Measurements from ENCODE around the gene TNFRSF6B.
"Not testable (repeated sequence)": the region's sequence is repeated elsewhere in the genome, so short reads cannot be mapped to it uniquely, and the experiment has no call there.

Gene TNFRSF6B

GRCh38 chr20:63696628-63697356 lies at the start of gene TNFRSF6B:
Gene TNFRSF6B (plus strand): TSS chr20:63696652. CDS start chr20:63696768, 116 bp downstream.
- no peak for DNase-seq

- DNase-seq = no peak
These were observed 48.3 kb upstream of the TNFRSF6B start for GRCh38 chr20:63648190-63648589.

- DNase-seq = no peak
These were observed 47.4 kb upstream of the TNFRSF6B start for GRCh38 chr20:63648895-63649589.

GRCh38 chr20:63650486-63650885 lies 46.0 kb upstream of the TNFRSF6B start:
- DNase-seq = not testable (repeated sequence)

- DNase-seq = no peak
These were observed 44.6 kb upstream of the TNFRSF6B start for GRCh38 chr20:63651942-63652191.

GRCh38 chr20:63652192-63652980 lies 44.1 kb upstream of the TNFRSF6B start:
- no peak for DNase-seq

- DNase-seq = peak; percentile 67
These were observed 43.1 kb upstream of the TNFRSF6B start, which contains the start of gene STMN3 for GRCh38 chr20:63653041-63653973. Gene STMN3 (minus strand): TSS chr20:63653424. CDS start chr20:63653345, 79 bp downstream.

- DNase-seq = no peak
These were observed 42.3 kb upstream of the TNFRSF6B start for GRCh38 chr20:63653974-63654668.

GRCh38 chr20:63655249-63655648 lies 41.2 kb upstream of the TNFRSF6B start:
- DNase-seq = no peak

GRCh38 chr20:63656451-63656850 lies 40.0 kb upstream of the TNFRSF6B start:
- DNase-seq = no peak

GRCh38 chr20:63657260-63657936 lies 39.1 kb upstream of the TNFRSF6B start:
- DNase-seq = no peak

GRCh38 chr20:63657937-63658748 lies 38.3 kb upstream of the TNFRSF6B start, which contains the start of gene RTEL1:
Gene RTEL1 (plus strand): TSS chr20:63658312. CDS start chr20:63659403, 1,091 bp downstream.
- peak; percentile 86 for DNase-seq

- peak; percentile 38 for DNase-seq
These were observed 37.7 kb upstream of the TNFRSF6B start for GRCh38 chr20:63658749-63659187.

GRCh38 chr20:63659370-63659769 lies 37.1 kb upstream of the TNFRSF6B start:
- DNase-seq = no peak

- DNase-seq = not testable (repeated sequence)
These were observed 36.3 kb upstream of the TNFRSF6B start for GRCh38 chr20:63660174-63660573.

GRCh38 chr20:63660622-63661021 lies 35.8 kb upstream of the TNFRSF6B start:
- DNase-seq = no peak

GRCh38 chr20:63661108-63661507 lies 35.3 kb upstream of the TNFRSF6B start:
- DNase-seq = no peak

GRCh38 chr20:63661959-63662812 lies 34.3 kb upstream of the TNFRSF6B start:
- DNase-seq = no peak

- no peak for DNase-seq
These were observed 33.7 kb upstream of the TNFRSF6B start for GRCh38 chr20:63662813-63663189.
